GM23338 (cell line): ENCODE measurements around the gene SREK1. TPM values are rescaled to one million over a fixed set of nuclear protein-coding genes. Genes with fewer than 3 reads are reported as not detected.

Experiments used
- ATAC-seq: fragments of 200-7000 bp; cut with Tn5 transposase; 3 replicates; pipeline ENCODE4 v1.9.1; 2020
- DNase-seq: peaks from one replicate; pipeline ENCODE4 v3.0.0-alpha.2; 2015; ENCODE audit warnings: low spot score
- H2AFZ ChIP-seq: fragments of 200-600 bp; sonication (generic); 2 replicates; pipeline ENCODE4 v1.8.0; 2016; ENCODE audit warnings: antibody characterized with exemption, mild to moderate bottlenecking, moderate library complexity
- H3F3A ChIP-seq: fragments of 200-600 bp; sonication (generic); replicated peaks from 2 replicates; pipeline ENCODE4 v1.8.0; 2017; ENCODE audit warnings: antibody characterized with exemption, mixed run types, low read depth
- H3K27ac ChIP-seq: fragments of 200-600 bp; sonication (generic); 2 replicates; pipeline ENCODE4 v1.6.1; 2016; ENCODE audit warnings: low read depth
- H3K27me3 ChIP-seq: fragments of 200-600 bp; sonication (generic); 2 replicates; pipeline ENCODE4 v1.8.0; 2016; ENCODE audit warnings: mild to moderate bottlenecking, mixed run types, moderate library complexity; ENCODE audit not compliant: insufficient read depth
- H3K36me3 ChIP-seq: fragments of 200-600 bp; sonication (generic); 2 replicates; pipeline ENCODE4 v1.8.0; 2016; ENCODE audit warnings: mild to moderate bottlenecking; ENCODE audit not compliant: insufficient read depth
- H3K4me1 ChIP-seq: fragments of 200-600 bp; sonication (generic); 2 replicates; pipeline ENCODE4 v1.8.0; 2016; ENCODE audit warnings: mild to moderate bottlenecking, moderate library complexity; ENCODE audit not compliant: insufficient read depth
- H3K4me2 ChIP-seq: fragments of 200-600 bp; sonication (generic); 2 replicates; pipeline ENCODE4 v1.7.1; 2017; ENCODE audit warnings: mixed run types
- H3K4me3 ChIP-seq: fragments of 200-600 bp; sonication (generic); 2 replicates; pipeline ENCODE4 v1.6.1; 2016; ENCODE audit warnings: mixed run types
- H3K79me2 ChIP-seq: fragments of 200-600 bp; sonication (generic); replicated peaks from 2 replicates; pipeline ENCODE4 v1.8.0; 2017; ENCODE audit warnings: mild to moderate bottlenecking; ENCODE audit not compliant: insufficient read depth
- H3K9me2 ChIP-seq: fragments of 200-600 bp; sonication (generic); 2 replicates; pipeline ENCODE4 v1.8.0; 2017; ENCODE audit not compliant: insufficient read depth
- H4K20me1 ChIP-seq: fragments of 200-600 bp; sonication (generic); replicated peaks from 2 replicates; pipeline ENCODE4 v1.8.0; 2017; ENCODE audit warnings: mild to moderate bottlenecking; ENCODE audit not compliant: insufficient read depth
- H3K27ac Mint-ChIP-seq: 2 replicates; pipeline ENCODE4 v1.8.0; 2020; ENCODE audit warnings: inconsistent platforms, mild to moderate bottlenecking, moderate library complexity, mixed read lengths
- H3K27me3 Mint-ChIP-seq: 3 replicates; pipeline ENCODE4 v1.8.0; 2022; ENCODE audit warnings: low read depth, mild to moderate bottlenecking, moderate library complexity, mixed read lengths, inconsistent platforms; ENCODE audit not compliant: insufficient read depth, poor library complexity
- H3K36me3 Mint-ChIP-seq: 3 replicates; pipeline ENCODE4 v1.8.0; 2021; ENCODE audit warnings: low read depth, mild to moderate bottlenecking, inconsistent platforms, moderate library complexity, mixed read lengths
- H3K4me1 Mint-ChIP-seq: 3 replicates; pipeline ENCODE4 v1.8.0; 2020; ENCODE audit warnings: mild to moderate bottlenecking, inconsistent platforms, mixed read lengths
- H3K4me3 Mint-ChIP-seq: 3 replicates; pipeline ENCODE4 v1.8.0; 2021; ENCODE audit warnings: moderate library complexity, mild to moderate bottlenecking, inconsistent platforms, mixed read lengths
- H3K9me3 Mint-ChIP-seq: 3 replicates; pipeline ENCODE4 v1.8.0; 2020; ENCODE audit warnings: moderate library complexity, mild to moderate bottlenecking, inconsistent platforms, mixed read lengths
- CREB1 ChIP-seq: fragments of 250-450 bp; sonication (Bioruptor Pico); IDR thresholded peaks from 2 replicates; pipeline ENCODE4 v1.5.0; 2020; ENCODE audit warnings: low read depth, mild to moderate bottlenecking, moderate library complexity
- EZH2phosphoT487 ChIP-seq: fragments of 200-600 bp; sonication (generic); IDR thresholded peaks from one replicate; pipeline ENCODE4 v1.8.1; 2018; ENCODE audit warnings: antibody characterized with exemption; ENCODE audit not compliant: unreplicated experiment
- JUNB ChIP-seq: IDR thresholded peaks from one replicate; pipeline ENCODE4 v1.6.1; 2016; ENCODE audit warnings: antibody characterized with exemption; ENCODE audit not compliant: unreplicated experiment
- NANOG ChIP-seq: IDR thresholded peaks from 2 replicates; pipeline ENCODE4 v1.6.1; 2016; ENCODE audit warnings: antibody characterized with exemption, borderline replicate concordance
- POLR2AphosphoS5 ChIP-seq: IDR thresholded peaks from 2 replicates; pipeline ENCODE4 v1.6.1; 2016; ENCODE audit warnings: antibody characterized with exemption, low read depth
- STAT1 ChIP-seq: IDR thresholded peaks from one replicate; pipeline ENCODE4 v1.6.1; 2016; ENCODE audit warnings: antibody characterized with exemption; ENCODE audit not compliant: unreplicated experiment
- ZNF114 ChIP-seq: fragments of 250-450 bp; sonication (Bioruptor Pico); IDR thresholded peaks from 2 replicates; pipeline ENCODE4 v1.5.0; 2020; ENCODE audit warnings: mild to moderate bottlenecking, moderate library complexity
- ZNF331 ChIP-seq: fragments of 250-450 bp; sonication (Bioruptor Pico); IDR thresholded peaks from 2 replicates; pipeline ENCODE4 v1.5.0; 2020; ENCODE audit warnings: low read depth, mild to moderate bottlenecking, moderate library complexity
- polyA plus RNA-seq: library from polyadenylated mRNA; unstranded; fragments of >200 nt; fragmentation: Nextera tagmentation; extraction: Ambion mirVana; gene quantifications from 2 replicates; pipeline ENCODE4 v1.2.1, GENCODE V29; 2016
- total RNA-seq: library from RNA; depleted of rRNA; stranded (reverse); fragments of >200 nt; shearing (Covaris generic); gene quantifications from 2 replicates; pipeline ENCODE4 v1.2.3, GENCODE V29; 2014
- TF ChIP-seq, protein P1 (sequence below): IDR thresholded peaks from 2 replicates; pipeline ENCODE4 v1.6.1; 2016; ENCODE audit warnings: antibody characterized with exemption
- TF ChIP-seq, protein P2 (sequence below): IDR thresholded peaks from one replicate; pipeline ENCODE4 v1.6.1; 2018; ENCODE audit warnings: antibody characterized with exemption; ENCODE audit not compliant: unreplicated experiment
- TF ChIP-seq, protein P3 (sequence below), 2 experiments: fragments of 200-600 bp in 1 of 2; sonication (generic) in 1 of 2; conservative IDR thresholded peaks; 2 replicates each; pipeline versions ENCODE4 v1.5.1 to v1.6.1; 2016 to 2017; ENCODE audit warnings: antibody characterized with exemption in 2 of 2, low read depth in 2 of 2, mild to moderate bottlenecking in 2 of 2, moderate library complexity in 1 of 2

SREK1 gene
- total and polyA plus RNA-seq, 2 experiments from 2014 or later = 64.3 to 66.4 TPM

DNA sequence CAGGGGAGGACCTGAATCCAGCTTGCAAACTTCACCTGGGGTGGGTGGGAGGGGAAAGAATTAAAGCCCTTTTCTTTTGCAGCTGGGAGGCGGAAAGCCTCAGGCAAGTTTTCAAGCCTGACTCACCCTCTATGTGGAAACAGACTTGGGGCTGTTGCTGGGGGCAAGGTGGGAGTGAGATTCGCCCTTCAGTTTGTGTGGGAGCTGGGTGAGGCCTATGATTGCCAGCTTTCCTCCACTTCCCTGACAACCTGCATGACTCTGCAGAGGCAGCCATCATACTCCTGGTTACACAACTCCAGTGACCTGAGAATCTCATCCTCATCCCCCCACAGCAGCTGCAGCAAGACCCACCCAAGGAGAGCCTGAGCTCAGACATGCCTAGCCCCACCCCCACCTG lies 43.2 kb upstream of the SREK1 start (continued):
- no peak for TF ChIP-seq JUNB

DNA sequence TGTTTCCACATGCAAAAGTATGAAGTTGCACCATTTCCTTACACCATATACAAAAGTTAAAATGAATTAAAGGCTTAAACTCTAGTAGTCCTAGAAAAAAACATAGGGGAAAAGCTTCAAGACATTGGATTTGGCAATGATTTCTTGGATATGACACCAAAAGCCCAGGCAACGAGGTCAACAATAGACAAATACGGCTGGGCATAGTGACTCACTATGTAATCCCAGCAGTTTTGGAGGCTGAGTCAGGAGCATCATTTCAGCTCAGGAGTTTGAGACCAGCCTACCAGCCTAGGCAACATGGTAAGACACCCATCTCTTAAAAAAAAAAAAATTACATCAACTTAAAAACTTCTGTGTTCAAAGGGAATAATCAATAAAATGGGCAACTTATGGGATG lies 30.9 kb upstream of the SREK1 start:
- TF ChIP-seq, protein P1, sequence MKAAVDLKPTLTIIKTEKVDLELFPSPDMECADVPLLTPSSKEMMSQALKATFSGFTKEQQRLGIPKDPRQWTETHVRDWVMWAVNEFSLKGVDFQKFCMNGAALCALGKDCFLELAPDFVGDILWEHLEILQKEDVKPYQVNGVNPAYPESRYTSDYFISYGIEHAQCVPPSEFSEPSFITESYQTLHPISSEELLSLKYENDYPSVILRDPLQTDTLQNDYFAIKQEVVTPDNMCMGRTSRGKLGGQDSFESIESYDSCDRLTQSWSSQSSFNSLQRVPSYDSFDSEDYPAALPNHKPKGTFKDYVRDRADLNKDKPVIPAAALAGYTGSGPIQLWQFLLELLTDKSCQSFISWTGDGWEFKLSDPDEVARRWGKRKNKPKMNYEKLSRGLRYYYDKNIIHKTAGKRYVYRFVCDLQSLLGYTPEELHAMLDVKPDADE = no peak
- TF ChIP-seq EZH2phosphoT487 (no peak), CREB1 (CRISPR knock-in tag) (no peak)
- Histone ChIP-seq H3K4me1 (no peaks in the 10 kb centered on the region), H2AFZ (no peak overlapping the region), H3F3A (no peaks in the 10 kb centered on the region), H3K9me2 (no peaks in the 10 kb centered on the region), H3K4me2 (no peak overlapping the region), H3K4me3 (no peak overlapping the region), H3K27me3 (no peaks in the 10 kb centered on the region), H3K36me3 (peaks cover 2% of the 10 kb centered on the region; the same call in 1 of the 2 replicates), H4K20me1 (no peaks in the 10 kb centered on the region), H3K79me2 (no peaks in the 10 kb centered on the region), H3K27ac (no peak overlapping the region)
- H3K4me3 Mint-ChIP-seq = no peak overlapping the region
- DNase-seq = no peak
- H3K36me3 Mint-ChIP-seq = peaks cover 7% of the 10 kb centered on the region; the same call in 2 of the 3 replicates
- no peaks in the 10 kb centered on the region for H3K27me3 Mint-ChIP-seq
- no peak for ATAC-seq
- no peak overlapping the region for H3K27ac Mint-ChIP-seq
- H3K4me1 Mint-ChIP-seq = no peaks in the 10 kb centered on the region
- peaks cover 34% of the 10 kb centered on the region for H3K9me3 Mint-ChIP-seq

DNA sequence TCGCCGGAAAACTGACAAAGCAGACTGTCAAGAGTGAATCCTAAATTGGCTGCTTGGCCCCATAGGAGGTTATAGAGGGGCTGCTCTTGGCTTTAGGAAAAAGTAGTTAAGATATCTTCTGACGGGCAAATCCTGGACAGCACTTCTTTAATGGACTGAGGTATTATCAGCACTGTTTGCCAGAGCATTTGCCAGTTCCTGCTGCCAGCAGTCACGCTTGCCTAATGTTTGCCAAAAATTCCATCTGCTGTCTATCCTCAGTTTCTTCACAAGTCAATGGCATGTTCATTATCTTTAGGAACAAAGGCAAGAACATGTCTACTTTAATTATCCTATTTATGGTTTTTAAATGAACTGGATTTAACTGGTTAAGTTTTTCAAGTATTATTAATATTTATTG lies 25.8 kb upstream of the SREK1 start:
- Histone ChIP-seq H3K27me3 (no peaks in the 10 kb centered on the region), H3K9me2 (no peaks in the 10 kb centered on the region), H3K36me3 (no peaks in the 10 kb centered on the region; the same call in 1 of the 2 replicates), H3K4me1 (no peaks in the 10 kb centered on the region), H4K20me1 (no peaks in the 10 kb centered on the region), H3K79me2 (no peaks in the 10 kb centered on the region), H3K4me3 (no peak overlapping the region), H3K4me2 (no peak overlapping the region), H3F3A (no peaks in the 10 kb centered on the region), H2AFZ (no peak overlapping the region), H3K27ac (no peak overlapping the region)
- Mint-ChIP-seq H3K27ac (no peak overlapping the region), H3K4me3 (no peak overlapping the region), H3K9me3 (no peaks in the 10 kb centered on the region), H3K27me3 (peaks cover 3% of the 10 kb centered on the region), H3K36me3 (no peaks in the 10 kb centered on the region), H3K4me1 (no peaks in the 10 kb centered on the region)
- DNase-seq = no peak
- ATAC-seq = no peak
- TF ChIP-seq EZH2phosphoT487 (no peak), JUNB (no peak), STAT1 (no peak), NANOG (no peak), ZNF331 (CRISPR knock-in tag) (no peak), CREB1 (CRISPR knock-in tag) (no peak), ZNF114 (CRISPR knock-in tag) (no peak), POLR2AphosphoS5 (no peak)
- TF ChIP-seq, protein P2, sequence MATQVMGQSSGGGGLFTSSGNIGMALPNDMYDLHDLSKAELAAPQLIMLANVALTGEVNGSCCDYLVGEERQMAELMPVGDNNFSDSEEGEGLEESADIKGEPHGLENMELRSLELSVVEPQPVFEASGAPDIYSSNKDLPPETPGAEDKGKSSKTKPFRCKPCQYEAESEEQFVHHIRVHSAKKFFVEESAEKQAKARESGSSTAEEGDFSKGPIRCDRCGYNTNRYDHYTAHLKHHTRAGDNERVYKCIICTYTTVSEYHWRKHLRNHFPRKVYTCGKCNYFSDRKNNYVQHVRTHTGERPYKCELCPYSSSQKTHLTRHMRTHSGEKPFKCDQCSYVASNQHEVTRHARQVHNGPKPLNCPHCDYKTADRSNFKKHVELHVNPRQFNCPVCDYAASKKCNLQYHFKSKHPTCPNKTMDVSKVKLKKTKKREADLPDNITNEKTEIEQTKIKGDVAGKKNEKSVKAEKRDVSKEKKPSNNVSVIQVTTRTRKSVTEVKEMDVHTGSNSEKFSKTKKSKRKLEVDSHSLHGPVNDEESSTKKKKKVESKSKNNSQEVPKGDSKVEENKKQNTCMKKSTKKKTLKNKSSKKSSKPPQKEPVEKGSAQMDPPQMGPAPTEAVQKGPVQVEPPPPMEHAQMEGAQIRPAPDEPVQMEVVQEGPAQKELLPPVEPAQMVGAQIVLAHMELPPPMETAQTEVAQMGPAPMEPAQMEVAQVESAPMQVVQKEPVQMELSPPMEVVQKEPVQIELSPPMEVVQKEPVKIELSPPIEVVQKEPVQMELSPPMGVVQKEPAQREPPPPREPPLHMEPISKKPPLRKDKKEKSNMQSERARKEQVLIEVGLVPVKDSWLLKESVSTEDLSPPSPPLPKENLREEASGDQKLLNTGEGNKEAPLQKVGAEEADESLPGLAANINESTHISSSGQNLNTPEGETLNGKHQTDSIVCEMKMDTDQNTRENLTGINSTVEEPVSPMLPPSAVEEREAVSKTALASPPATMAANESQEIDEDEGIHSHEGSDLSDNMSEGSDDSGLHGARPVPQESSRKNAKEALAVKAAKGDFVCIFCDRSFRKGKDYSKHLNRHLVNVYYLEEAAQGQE = no peak
- TF ChIP-seq, protein P1 = no peak
- TF ChIP-seq, protein P3, sequence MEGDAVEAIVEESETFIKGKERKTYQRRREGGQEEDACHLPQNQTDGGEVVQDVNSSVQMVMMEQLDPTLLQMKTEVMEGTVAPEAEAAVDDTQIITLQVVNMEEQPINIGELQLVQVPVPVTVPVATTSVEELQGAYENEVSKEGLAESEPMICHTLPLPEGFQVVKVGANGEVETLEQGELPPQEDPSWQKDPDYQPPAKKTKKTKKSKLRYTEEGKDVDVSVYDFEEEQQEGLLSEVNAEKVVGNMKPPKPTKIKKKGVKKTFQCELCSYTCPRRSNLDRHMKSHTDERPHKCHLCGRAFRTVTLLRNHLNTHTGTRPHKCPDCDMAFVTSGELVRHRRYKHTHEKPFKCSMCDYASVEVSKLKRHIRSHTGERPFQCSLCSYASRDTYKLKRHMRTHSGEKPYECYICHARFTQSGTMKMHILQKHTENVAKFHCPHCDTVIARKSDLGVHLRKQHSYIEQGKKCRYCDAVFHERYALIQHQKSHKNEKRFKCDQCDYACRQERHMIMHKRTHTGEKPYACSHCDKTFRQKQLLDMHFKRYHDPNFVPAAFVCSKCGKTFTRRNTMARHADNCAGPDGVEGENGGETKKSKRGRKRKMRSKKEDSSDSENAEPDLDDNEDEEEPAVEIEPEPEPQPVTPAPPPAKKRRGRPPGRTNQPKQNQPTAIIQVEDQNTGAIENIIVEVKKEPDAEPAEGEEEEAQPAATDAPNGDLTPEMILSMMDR (conservative IDR thresholded peaks at IDR 0.05; ENCODE audit: low read depth in 2 of 2) = no peak
